Smooth muscle cell (in vitro differentiated cells): ENCODE results near the gene CCL20. TPM values are rescaled to one million over a fixed set of nuclear protein-coding genes. Genes with fewer than 3 reads are reported as not detected.

Experiments
- DNase-seq: peaks from one replicate; lab custom pipeline; 2025; ENCODE audit not compliant: unreplicated experiment; lab: John Stamatoyannopoulos, UW
- H2AFZ ChIP-seq: fragments of 200-600 bp; sonication (generic); 2 replicates; pipeline ENCODE4 v1.6.0; 2016; ENCODE audit warnings: antibody characterized with exemption, low read depth, mild to moderate bottlenecking
- H3F3A ChIP-seq: fragments of 200-600 bp; sonication (generic); 2 replicates; pipeline ENCODE4 v1.6.0; 2017; ENCODE audit warnings: antibody characterized with exemption, low read depth
- H3K27ac ChIP-seq: fragments of 200-600 bp; sonication (generic); 2 replicates; pipeline ENCODE4 v1.5.1; 2016; ENCODE audit warnings: low read depth, mild to moderate bottlenecking
- H3K27me3 ChIP-seq: fragments of 200-600 bp; sonication (generic); 2 replicates; pipeline ENCODE4 v1.6.1; 2016; ENCODE audit warnings: low read depth, mild to moderate bottlenecking
- H3K36me3 ChIP-seq: fragments of 200-600 bp; sonication (generic); 2 replicates; pipeline ENCODE4 v1.5.1; 2016; ENCODE audit warnings: low read depth
- H3K4me1 ChIP-seq: fragments of 200-600 bp; sonication (generic); 2 replicates; pipeline ENCODE4 v1.5.1; 2016; ENCODE audit warnings: low read depth
- H3K4me2 ChIP-seq: fragments of 200-600 bp; sonication (generic); 2 replicates; pipeline ENCODE4 v1.6.0; 2016; ENCODE audit warnings: mild to moderate bottlenecking
- H3K4me3 ChIP-seq: fragments of 200-600 bp; sonication (generic); 2 replicates; pipeline ENCODE4 v1.5.1; 2016; ENCODE audit warnings: mild to moderate bottlenecking
- H3K79me2 ChIP-seq: fragments of 200-600 bp; sonication (generic); 2 replicates; pipeline ENCODE4 v1.6.0; 2016; ENCODE audit warnings: low read depth, mild to moderate bottlenecking
- H3K9ac ChIP-seq: fragments of 200-600 bp; sonication (generic); 2 replicates; pipeline ENCODE4 v1.6.0; 2016; ENCODE audit warnings: low read depth
- H3K9me3 ChIP-seq: fragments of 200-600 bp; sonication (generic); replicated peaks from 2 replicates; pipeline ENCODE4 v1.5.1; 2016; ENCODE audit warnings: low read depth
- H4K20me1 ChIP-seq: fragments of 200-600 bp; sonication (generic); 2 replicates; pipeline ENCODE4 v1.6.0; 2016; ENCODE audit warnings: low read depth
- CTCF ChIP-seq: fragments of 200-600 bp; sonication (generic); IDR thresholded peaks from 2 replicates; pipeline ENCODE4 v1.5.1; 2017; ENCODE audit warnings: borderline replicate concordance, mild to moderate bottlenecking, antibody characterized with exemption; ENCODE audit not compliant: insufficient read depth, poor library complexity, severe bottlenecking
- WGBS: methylation state at CpG from one replicate; pipeline ENCODE4 v1.1.7; 2016; ENCODE audit warnings: low lambda C conversion rate; 5-methylcytosine and 5-hydroxymethylcytosine counted together
- polyA plus RNA-seq: library from polyadenylated mRNA; unstranded; fragments of >200 nt; fragmentation: Nextera tagmentation; extraction: Ambion mirVana; gene quantifications from 2 replicates; pipeline ENCODE4 v1.2.1, GENCODE V29; 2016
- small RNA-seq: library from RNA; depleted of rRNA; stranded (forward); fragments of <200 nt; gene quantifications from one replicate; pipeline ENCODE3, GENCODE V24; 2014
- total RNA-seq: library from RNA; depleted of rRNA; stranded (reverse); fragments of >200 nt; gene quantifications from 2 replicates; pipeline ENCODE4 v1.2.3, GENCODE V29; 2014

CCL20 gene
- total and polyA plus RNA-seq, 2 experiments from 2014 or later, result 6.7 to 12.9 TPM

- H3K9me3 ChIP-seq, result no peaks in the 10 kb centered on the region
- no peaks in the 10 kb centered on the region for H3K79me2 ChIP-seq
- H4K20me1 ChIP-seq, result no peaks in the 10 kb centered on the region
- peaks cover 18% of the 10 kb centered on the region for H3K4me1 ChIP-seq
- TF ChIP-seq CTCF, result no peak
- H3K27me3 ChIP-seq, result no peaks in the 10 kb centered on the region
- peaks cover 7% of the 10 kb centered on the region for H3F3A ChIP-seq
- no peak overlapping the region for H3K4me3 ChIP-seq
- DNase-seq, result no peak
- H3K27ac ChIP-seq, result peak overlapping the region; percentile 83
- no peak overlapping the region for H2AFZ ChIP-seq
- WGBS, result 32% methylated on average over 7 of the region's 7 CpGs
- no peaks in the 10 kb centered on the region for H3K36me3 ChIP-seq
- peak overlapping the region; percentile 22 for H3K9ac ChIP-seq
- peak overlapping the region; percentile 51 for H3K4me2 ChIP-seq
These were observed 49.3 kb downstream of the CCL20 start for GRCh38 chr2:227862741-227863588.

- H3K27me3 ChIP-seq, result no peaks in the 10 kb centered on the region
- H2AFZ ChIP-seq, result no peak overlapping the region
- no peaks in the 10 kb centered on the region for H3K9me3 ChIP-seq
- H3F3A ChIP-seq, result peaks cover 7% of the 10 kb centered on the region
- WGBS, result 27% methylated on average over 9 of the region's 9 CpGs
- peaks cover 18% of the 10 kb centered on the region for H3K4me1 ChIP-seq
- TF ChIP-seq CTCF, result no peak
- H3K27ac ChIP-seq, result peak overlapping the region; percentile 83
- no peaks in the 10 kb centered on the region for H3K79me2 ChIP-seq
- no peaks in the 10 kb centered on the region for H3K36me3 ChIP-seq
- peak overlapping the region; percentile 23 for H3K4me2 ChIP-seq
- no peak overlapping the region for H3K4me3 ChIP-seq
- H3K9ac ChIP-seq, result no peak overlapping the region
- H4K20me1 ChIP-seq, result no peaks in the 10 kb centered on the region
- no peak for DNase-seq
These were observed 50.6 kb downstream of the CCL20 start for GRCh38 chr2:227864161-227864756.

GRCh38 chr2:227865291-227865690, 51.6 kb downstream of the CCL20 start:
- no peak for TF ChIP-seq CTCF
- H3K9ac ChIP-seq, result no peak overlapping the region

More at GRCh38 chr2:227865291-227865690, 51.6 kb downstream of the CCL20 start:
- H3K4me1 ChIP-seq, result peaks cover 18% of the 10 kb centered on the region
- no peak for DNase-seq
- no peak overlapping the region for H3K27ac ChIP-seq
- H3K36me3 ChIP-seq, result no peaks in the 10 kb centered on the region
- H2AFZ ChIP-seq, result no peak overlapping the region
- peaks cover 7% of the 10 kb centered on the region for H3F3A ChIP-seq
- H3K4me2 ChIP-seq, result no peak overlapping the region
- no peaks in the 10 kb centered on the region for H3K27me3 ChIP-seq
- H3K4me3 ChIP-seq, result no peak overlapping the region
- H3K9me3 ChIP-seq, result no peaks in the 10 kb centered on the region
- H3K79me2 ChIP-seq, result no peaks in the 10 kb centered on the region
- no peaks in the 10 kb centered on the region for H4K20me1 ChIP-seq
- 86% methylated on average over 4 of the region's 4 CpGs for WGBS

Small RNAs within 50 kb of the gene (small RNA-seq; reads per million reads assigned to genes)
- gene SNRPGP8, result not detected

Other genes starting within 250 kb of the CCL20 start
- not detected in 2 replicates for gene SCYGR2, start 214.9 kb upstream of the CCL20 start, total RNA-seq
- not detected in 2 replicates for gene SCYGR2, start 214.9 kb upstream of the CCL20 start, polyA plus RNA-seq
- not detected in 2 replicates for gene SCYGR3, start 199.0 kb upstream of the CCL20 start, total RNA-seq
- not detected in 2 replicates for gene SCYGR3, start 199.0 kb upstream of the CCL20 start, polyA plus RNA-seq
- not detected in 2 replicates for gene SCYGR4, start 196.3 kb upstream of the CCL20 start, total RNA-seq
- gene SCYGR4, start 196.3 kb upstream of the CCL20 start, polyA plus RNA-seq, result 0.34 TPM in 1 of 2 replicates, not detected in the other
- not detected in 2 replicates for gene SCYGR5, start 147.0 kb upstream of the CCL20 start, total RNA-seq
- gene SCYGR5, start 147.0 kb upstream of the CCL20 start, polyA plus RNA-seq, result not detected in 2 replicates
- gene SLC19A3, start 95.8 kb upstream of the CCL20 start, total RNA-seq, result 5.0 and 7.2 TPM in 2 replicates
- 3.5 and 4.5 TPM in 2 replicates for gene SLC19A3, start 95.8 kb upstream of the CCL20 start, polyA plus RNA-seq
- not detected in 2 replicates for gene SCYGR6, start 89.1 kb upstream of the CCL20 start, total RNA-seq
- gene SCYGR6, start 89.1 kb upstream of the CCL20 start, polyA plus RNA-seq, result not detected in 2 replicates
- gene SCYGR7, start 85.5 kb upstream of the CCL20 start, total RNA-seq, result not detected in 2 replicates
- not detected in 2 replicates for gene SCYGR7, start 85.5 kb upstream of the CCL20 start, polyA plus RNA-seq
- gene SCYGR8, start 67.9 kb upstream of the CCL20 start, total RNA-seq, result not detected in 2 replicates
- gene SCYGR8, start 67.9 kb upstream of the CCL20 start, polyA plus RNA-seq, result not detected in 2 replicates
- gene DAW1, start 57.8 kb downstream of the CCL20 start, total RNA-seq, result not detected in 2 replicates
- not detected in 2 replicates for gene DAW1, start 57.8 kb downstream of the CCL20 start, polyA plus RNA-seq